ENCODE data around the gene PCCA. TPM values are rescaled to one million over a fixed set of nuclear protein-coding genes. Genes with fewer than 3 reads are reported as not detected.

The PCCA gene
- total RNA-seq, result 10 to 100 TPM; 34.6 to 58.4 (median 40.1) TPM

GRCh38 chr13:100088644-100089464 lies at the start of gene PCCA:
TSS of gene PCCA (plus strand) at chr13:100089093. CDS start at chr13:100089121, 28 bp downstream.
- Histone ChIP-seq H3K36me3 (no peaks in the 10 kb centered on the region), H3K27ac (peak within 1 kb of the TSS; percentile 57 to 89 (median 84)), H3K27me3 (no peaks in the 10 kb centered on the region), H3K9me3 (no peaks in the 10 kb centered on the region), H3K4me3 (peak within 1 kb of the TSS; percentile 82 to 89), H3K4me1 (peaks cover 4 to 42% (median 14%) of the 10 kb centered on the region in 3 donors)
- 15% methylated on average over 2 of the region's 77 CpGs; no CpG with 5 or more reads in 1 of the 2 donors for WGBS, 2 donors (ENCODE audit: low coverage in 1 of 2)
- ATAC-seq, result peak; percentile 99
- TF ChIP-seq EP300 (IDR thresholded peaks at IDR 0.05) (no peak), POLR2AphosphoS5 (IDR thresholded peaks at IDR 0.05) (peak; percentile 70), CTCF (IDR thresholded peaks at IDR 0.05) (no peak), POLR2A (IDR thresholded peaks at IDR 0.05) (peak; percentile 36 to 43)

GRCh38 chr13:100039740-100040139 lies 49.2 kb upstream of the PCCA start:
- Histone ChIP-seq H3K4me1 (no peaks in the 10 kb centered on the region), H3K27me3 (no peaks in the 10 kb centered on the region), H3K27ac (no peak overlapping the region), H3K36me3 (no peaks in the 10 kb centered on the region), H3K9me3 (no peaks in the 10 kb centered on the region), H3K4me3 (no peak overlapping the region)
- ATAC-seq, result no peak
- TF ChIP-seq POLR2A (IDR thresholded peaks at IDR 0.05) (no peak), EP300 (IDR thresholded peaks at IDR 0.05) (no peak), POLR2AphosphoS5 (IDR thresholded peaks at IDR 0.05) (no peak), CTCF (IDR thresholded peaks at IDR 0.05) (no peak)
- 49 to 52% methylated on average over 4 of the region's 4 CpGs for WGBS, 2 donors (ENCODE audit: low coverage in 1 of 2)

DNA sequence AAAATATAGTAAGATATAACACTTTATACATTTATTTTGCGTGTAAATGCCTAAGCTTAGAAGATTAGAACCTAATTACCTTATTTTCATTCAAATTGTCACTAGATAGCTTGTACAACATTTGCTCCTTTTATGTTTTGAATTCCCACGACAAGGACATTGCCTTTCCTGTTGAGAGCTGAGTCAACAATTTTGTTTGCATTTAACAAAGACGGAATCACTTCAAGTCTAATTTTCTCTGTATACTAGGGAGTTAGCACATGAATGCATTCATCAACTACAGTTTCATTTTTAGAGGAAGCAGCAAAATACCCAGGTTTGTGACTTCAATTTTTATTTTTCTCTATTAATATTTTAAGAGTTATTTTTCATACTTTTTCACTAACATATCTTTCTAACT lies 48.7 kb upstream of the PCCA start:
- Histone ChIP-seq H3K4me1 (no peaks in the 10 kb centered on the region), H3K36me3 (no peaks in the 10 kb centered on the region), H3K4me3 (no peak overlapping the region), H3K9me3 (no peaks in the 10 kb centered on the region), H3K27me3 (no peaks in the 10 kb centered on the region), H3K27ac (no peak overlapping the region)
- WGBS, 2 donors (ENCODE audit: low coverage in 1 of 2), result 27 to 30% methylated on average over 3 of the region's 3 CpGs
- TF ChIP-seq EP300 (IDR thresholded peaks at IDR 0.05) (no peak), POLR2A (IDR thresholded peaks at IDR 0.05) (no peak), CTCF (IDR thresholded peaks at IDR 0.05) (no peak), POLR2AphosphoS5 (IDR thresholded peaks at IDR 0.05) (no peak)
- no peak for ATAC-seq

GRCh38 chr13:100044936-100045335 lies 44.0 kb upstream of the PCCA start:
- H3K36me3 ChIP-seq, result no peaks in the 10 kb centered on the region
- no peaks in the 10 kb centered on the region for H3K9me3 ChIP-seq
- 100% methylated on average over 2 to 3 of the region's 3 CpGs for WGBS, 2 donors (ENCODE audit: low coverage in 1 of 2)
- TF ChIP-seq EP300 (IDR thresholded peaks at IDR 0.05), result no peak
- no peak for TF ChIP-seq CTCF (IDR thresholded peaks at IDR 0.05)
- TF ChIP-seq POLR2A (IDR thresholded peaks at IDR 0.05), result no peak
- no peak for TF ChIP-seq POLR2AphosphoS5 (IDR thresholded peaks at IDR 0.05)
- H3K27ac ChIP-seq, result no peak overlapping the region
- no peaks in the 10 kb centered on the region for H3K4me1 ChIP-seq
- H3K4me3 ChIP-seq, result no peak overlapping the region
- ATAC-seq, result no peak
- H3K27me3 ChIP-seq, result no peaks in the 10 kb centered on the region

- 67 to 100% methylated on average over 1 of the region's 3 CpGs for WGBS, 2 donors (ENCODE audit: low coverage in 1 of 2)
Observed at GRCh38 chr13:100045355-100045754, 43.5 kb upstream of the PCCA start.

More at GRCh38 chr13:100045355-100045754, 43.5 kb upstream of the PCCA start:
- ATAC-seq, result no peak
- no peak overlapping the region for H3K27ac ChIP-seq
- no peaks in the 10 kb centered on the region for H3K4me1 ChIP-seq
- TF ChIP-seq POLR2A (IDR thresholded peaks at IDR 0.05) (no peak), CTCF (IDR thresholded peaks at IDR 0.05) (no peak), EP300 (IDR thresholded peaks at IDR 0.05) (no peak), POLR2AphosphoS5 (IDR thresholded peaks at IDR 0.05) (no peak)
- no peaks in the 10 kb centered on the region for H3K27me3 ChIP-seq
- H3K4me3 ChIP-seq, result no peak overlapping the region
- no peaks in the 10 kb centered on the region for H3K36me3 ChIP-seq
- no peaks in the 10 kb centered on the region for H3K9me3 ChIP-seq
